SU-DHL-6 (cell line): ENCODE results near the gene TMC3.

Experiments
- CTCF ChIP-seq: fragments of 200-600 bp; sonication (generic); IDR thresholded peaks from one replicate; pipeline ENCODE4 v1.5.1; 2017; ENCODE audit warnings: antibody characterized with exemption, mild to moderate bottlenecking, low read length, moderate library complexity; ENCODE audit not compliant: insufficient read depth, poor library complexity, severe bottlenecking
- EZH2phosphoT487 ChIP-seq: fragments of 200-600 bp; sonication (generic), shearing (Covaris generic); conservative IDR thresholded peaks from 2 replicates; pipeline ENCODE4 v1.6.1; 2018; ENCODE audit warnings: mild to moderate bottlenecking, antibody characterized with exemption, low read length, moderate library complexity, mixed read lengths

- TF ChIP-seq CTCF (no peak), EZH2phosphoT487 (no peak)
These were observed 76.9 kb downstream of the TMC3 start for GRCh38 chr15:81297147-81297572.
